HepG2 (cell line): Measurements from ENCODE around the gene ZNF17. TPM values are rescaled to one million over a fixed set of nuclear protein-coding genes. Genes with fewer than 3 reads are reported as not detected.

ENCODE experiments used
- ATF7-NPFF ChIP-seq: sonication (generic); formaldehyde crosslinking; IDR thresholded peaks from 2 replicates; pipeline ENCODE4 v1.8.1; 2023; ENCODE audit warnings: mild to moderate bottlenecking, low read depth, missing genetic modification reagents, moderate library complexity
- BORCS8-MEF2B ChIP-seq: sonication (generic); formaldehyde crosslinking; IDR thresholded peaks from 2 replicates; pipeline ENCODE4 v1.8.0; 2022; ENCODE audit warnings: mild to moderate bottlenecking, missing genetic modification reagents
- ETV5 ChIP-seq: IDR thresholded peaks from 2 replicates; pipeline ENCODE4 v1.6.1; 2018; ENCODE audit warnings: missing biosample characterization, missing genetic modification reagents, inconsistent platforms, borderline replicate concordance
- FLYWCH1 ChIP-seq: sonication (generic); formaldehyde crosslinking; IDR thresholded peaks from 2 replicates; pipeline ENCODE4 v1.8.1; 2023; ENCODE audit warnings: mild to moderate bottlenecking, missing genetic modification reagents
- FOXJ3 ChIP-seq: sonication (generic); formaldehyde crosslinking; IDR thresholded peaks from 2 replicates; pipeline ENCODE4 v1.4.0; 2020; ENCODE audit warnings: missing genetic modification reagents, mild to moderate bottlenecking, borderline replicate concordance
- HMGA1 ChIP-seq: sonication (generic); formaldehyde crosslinking; conservative IDR thresholded peaks from 2 replicates; pipeline ENCODE4 v1.4.0; 2020; ENCODE audit warnings: missing genetic modification reagents
- MLX ChIP-seq: IDR thresholded peaks from 2 replicates; pipeline ENCODE4 v1.6.1; 2016
- MTA3 ChIP-seq: sonication (generic); formaldehyde crosslinking; IDR thresholded peaks from 2 replicates; pipeline ENCODE4 v1.4.0; 2020; ENCODE audit warnings: missing genetic modification reagents
- POLR2AphosphoS2 ChIP-seq: IDR thresholded peaks from 2 replicates; pipeline ENCODE4 v1.6.1; 2011; ENCODE audit warnings: low read depth, low read length, improper control_type of control experiment
- RXRA ChIP-seq: sonication (generic); formaldehyde crosslinking; IDR thresholded peaks from 2 replicates; pipeline ENCODE4 v1.5.1; 2020; ENCODE audit warnings: missing genetic modification reagents
- SMARCE1 ChIP-seq: fragments of 450-650 bp; IDR thresholded peaks from 2 replicates; pipeline ENCODE4 v1.6.1; 2017; ENCODE audit warnings: borderline replicate concordance
- SOX5 ChIP-seq: IDR thresholded peaks from 2 replicates; pipeline ENCODE4 v1.6.1; 2016; ENCODE audit warnings: borderline replicate concordance
- TOE1 ChIP-seq: sonication (generic); formaldehyde crosslinking; IDR thresholded peaks from 2 replicates; pipeline ENCODE4 v1.4.0; 2020; ENCODE audit warnings: mild to moderate bottlenecking, missing genetic modification reagents
- ZBTB20 ChIP-seq: sonication (generic); formaldehyde crosslinking; IDR thresholded peaks from 2 replicates; pipeline ENCODE4 v1.8.1; 2023; ENCODE audit warnings: missing genetic modification reagents, low read depth, mild to moderate bottlenecking, borderline replicate concordance
- ZNF326 ChIP-seq: sonication (generic); formaldehyde crosslinking; IDR thresholded peaks from 2 replicates; pipeline ENCODE4 v1.4.0; 2020; ENCODE audit warnings: missing genetic modification reagents, borderline replicate concordance
- ZNF556 ChIP-seq: sonication (generic); formaldehyde crosslinking; IDR thresholded peaks from 2 replicates; pipeline ENCODE4 v1.4.0; 2020; ENCODE audit warnings: mild to moderate bottlenecking, missing genetic modification reagents, borderline replicate concordance
- polyA plus RNA-seq, 8 experiments: library from polyadenylated mRNA; depleted of rRNA in 3 of 8; stranded (reverse) in 7 of 8; unstranded in 1 of 8; fragments of >200 nt; fragmentation: Illumina TruSeq in 4 of 8; extraction: Trizol in 4 of 8; gene quantifications; 2 replicates each; pipeline versions ENCODE4 v1.2.1 to v1.2.3, GENCODE V29; 2011 to 2016; ENCODE audit warnings: low read depth in 4 of 8, missing spikeins in 1 of 8, mixed read lengths in 1 of 8; ENCODE audit not compliant: insufficient read depth in 1 of 8
- total RNA-seq, 5 experiments: library from RNA; depleted of rRNA; stranded (reverse); fragments of >200 nt; fragmentation: Illumina TruSeq; extraction: Trizol; gene quantifications; 2 replicates each; pipeline ENCODE4 v1.2.3, GENCODE V29; 2016; ENCODE audit warnings: low read depth in 1 of 5
- TF ChIP-seq, protein P1 (sequence below): sonication (generic); formaldehyde crosslinking; IDR thresholded peaks from 2 replicates; pipeline ENCODE4 v1.5.0; 2020; ENCODE audit warnings: mild to moderate bottlenecking, missing genetic modification reagents
- TF ChIP-seq, protein P2 (sequence below): sonication (generic); formaldehyde crosslinking; IDR thresholded peaks from 2 replicates; pipeline ENCODE4 v1.4.0; 2020; ENCODE audit warnings: low read depth, missing genetic modification reagents
- TF ChIP-seq, protein P3 (sequence below): sonication (generic); formaldehyde crosslinking; IDR thresholded peaks from 2 replicates; pipeline ENCODE4 v1.5.0; 2020; ENCODE audit warnings: mild to moderate bottlenecking, missing genetic modification reagents, borderline replicate concordance

ZNF17 gene
- total and polyA plus RNA-seq, 2 of the 13 experiments (the other 11 are each of a cell fraction or from before 2014, with no cell fraction given) = 3.7 to 10.1 TPM

GRCh38 chr19:57362997-57363687 is 47.8 kb upstream of the ZNF17 start, which contains the start of the genes TRAPPC2B and ZNF547 (continued):
- TF ChIP-seq, protein P1, sequence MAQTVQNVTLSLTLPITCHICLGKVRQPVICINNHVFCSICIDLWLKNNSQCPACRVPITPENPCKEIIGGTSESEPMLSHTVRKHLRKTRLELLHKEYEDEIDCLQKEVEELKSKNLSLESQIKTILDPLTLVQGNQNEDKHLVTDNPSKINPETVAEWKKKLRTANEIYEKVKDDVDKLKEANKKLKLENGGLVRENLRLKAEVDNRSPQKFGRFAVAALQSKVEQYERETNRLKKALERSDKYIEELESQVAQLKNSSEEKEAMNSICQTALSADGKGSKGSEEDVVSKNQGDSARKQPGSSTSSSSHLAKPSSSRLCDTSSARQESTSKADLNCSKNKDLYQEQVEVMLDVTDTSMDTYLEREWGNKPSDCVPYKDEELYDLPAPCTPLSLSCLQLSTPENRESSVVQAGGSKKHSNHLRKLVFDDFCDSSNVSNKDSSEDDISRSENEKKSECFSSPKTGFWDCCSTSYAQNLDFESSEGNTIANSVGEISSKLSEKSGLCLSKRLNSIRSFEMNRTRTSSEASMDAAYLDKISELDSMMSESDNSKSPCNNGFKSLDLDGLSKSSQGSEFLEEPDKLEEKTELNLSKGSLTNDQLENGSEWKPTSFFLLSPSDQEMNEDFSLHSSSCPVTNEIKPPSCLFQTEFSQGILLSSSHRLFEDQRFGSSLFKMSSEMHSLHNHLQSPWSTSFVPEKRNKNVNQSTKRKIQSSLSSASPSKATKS = no peak
- TF ChIP-seq HMGA1 (no peak), ETV5 (peak; percentile 75; the same call in 1 of the 2 replicates), ZBTB20 (CRISPR knock-in tag) (0 out of 2 replicates have a peak, but pooled peaks have one; percentile 22), ZNF556 (CRISPR knock-in tag) (no peak), FLYWCH1 (CRISPR knock-in tag) (no peak), BORCS8-MEF2B (CRISPR knock-in tag) (peak; percentile 4; the same call in 1 of the 2 replicates), SMARCE1 (no peak), RXRA (CRISPR knock-in tag) (0 out of 2 replicates have a peak, but pooled peaks have one; percentile 26), FOXJ3 (CRISPR knock-in tag) (no peak), TOE1 (CRISPR knock-in tag) (no peak), ZNF326 (no peak), MTA3 (CRISPR knock-in tag) (no peak), MLX (CRISPR knock-in tag) (0 out of 2 replicates have a peak, but pooled peaks have one; percentile 13), ATF7-NPFF (CRISPR knock-in tag) (no peak), POLR2AphosphoS2 (no peak), SOX5 (CRISPR knock-in tag) (peak; percentile 31; the same call in 1 of the 2 replicates)
- TF ChIP-seq, protein P2, sequence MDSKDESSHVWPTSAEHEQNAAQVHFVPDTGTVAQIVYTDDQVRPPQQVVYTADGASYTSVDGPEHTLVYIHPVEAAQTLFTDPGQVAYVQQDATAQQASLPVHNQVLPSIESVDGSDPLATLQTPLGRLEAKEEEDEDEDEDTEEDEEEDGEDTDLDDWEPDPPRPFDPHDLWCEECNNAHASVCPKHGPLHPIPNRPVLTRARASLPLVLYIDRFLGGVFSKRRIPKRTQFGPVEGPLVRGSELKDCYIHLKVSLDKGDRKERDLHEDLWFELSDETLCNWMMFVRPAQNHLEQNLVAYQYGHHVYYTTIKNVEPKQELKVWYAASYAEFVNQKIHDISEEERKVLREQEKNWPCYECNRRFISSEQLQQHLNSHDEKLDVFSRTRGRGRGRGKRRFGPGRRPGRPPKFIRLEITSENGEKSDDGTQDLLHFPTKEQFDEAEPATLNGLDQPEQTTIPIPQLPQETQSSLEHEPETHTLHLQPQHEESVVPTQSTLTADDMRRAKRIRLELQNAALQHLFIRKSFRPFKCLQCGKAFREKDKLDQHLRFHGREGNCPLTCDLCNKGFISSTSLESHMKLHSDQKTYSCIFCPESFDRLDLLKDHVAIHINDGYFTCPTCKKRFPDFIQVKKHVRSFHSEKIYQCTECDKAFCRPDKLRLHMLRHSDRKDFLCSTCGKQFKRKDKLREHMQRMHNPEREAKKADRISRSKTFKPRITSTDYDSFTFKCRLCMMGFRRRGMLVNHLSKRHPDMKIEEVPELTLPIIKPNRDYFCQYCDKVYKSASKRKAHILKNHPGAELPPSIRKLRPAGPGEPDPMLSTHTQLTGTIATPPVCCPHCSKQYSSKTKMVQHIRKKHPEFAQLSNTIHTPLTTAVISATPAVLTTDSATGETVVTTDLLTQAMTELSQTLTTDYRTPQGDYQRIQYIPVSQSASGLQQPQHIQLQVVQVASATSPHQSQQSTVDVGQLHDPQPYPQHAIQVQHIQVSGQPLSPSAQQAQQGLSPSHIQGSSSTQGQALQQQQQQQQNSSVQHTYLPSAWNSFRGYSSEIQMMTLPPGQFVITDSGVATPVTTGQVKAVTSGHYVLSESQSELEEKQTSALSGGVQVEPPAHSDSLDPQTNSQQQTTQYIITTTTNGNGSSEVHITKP (CRISPR knock-in tag) = no peak
- TF ChIP-seq, protein P3, sequence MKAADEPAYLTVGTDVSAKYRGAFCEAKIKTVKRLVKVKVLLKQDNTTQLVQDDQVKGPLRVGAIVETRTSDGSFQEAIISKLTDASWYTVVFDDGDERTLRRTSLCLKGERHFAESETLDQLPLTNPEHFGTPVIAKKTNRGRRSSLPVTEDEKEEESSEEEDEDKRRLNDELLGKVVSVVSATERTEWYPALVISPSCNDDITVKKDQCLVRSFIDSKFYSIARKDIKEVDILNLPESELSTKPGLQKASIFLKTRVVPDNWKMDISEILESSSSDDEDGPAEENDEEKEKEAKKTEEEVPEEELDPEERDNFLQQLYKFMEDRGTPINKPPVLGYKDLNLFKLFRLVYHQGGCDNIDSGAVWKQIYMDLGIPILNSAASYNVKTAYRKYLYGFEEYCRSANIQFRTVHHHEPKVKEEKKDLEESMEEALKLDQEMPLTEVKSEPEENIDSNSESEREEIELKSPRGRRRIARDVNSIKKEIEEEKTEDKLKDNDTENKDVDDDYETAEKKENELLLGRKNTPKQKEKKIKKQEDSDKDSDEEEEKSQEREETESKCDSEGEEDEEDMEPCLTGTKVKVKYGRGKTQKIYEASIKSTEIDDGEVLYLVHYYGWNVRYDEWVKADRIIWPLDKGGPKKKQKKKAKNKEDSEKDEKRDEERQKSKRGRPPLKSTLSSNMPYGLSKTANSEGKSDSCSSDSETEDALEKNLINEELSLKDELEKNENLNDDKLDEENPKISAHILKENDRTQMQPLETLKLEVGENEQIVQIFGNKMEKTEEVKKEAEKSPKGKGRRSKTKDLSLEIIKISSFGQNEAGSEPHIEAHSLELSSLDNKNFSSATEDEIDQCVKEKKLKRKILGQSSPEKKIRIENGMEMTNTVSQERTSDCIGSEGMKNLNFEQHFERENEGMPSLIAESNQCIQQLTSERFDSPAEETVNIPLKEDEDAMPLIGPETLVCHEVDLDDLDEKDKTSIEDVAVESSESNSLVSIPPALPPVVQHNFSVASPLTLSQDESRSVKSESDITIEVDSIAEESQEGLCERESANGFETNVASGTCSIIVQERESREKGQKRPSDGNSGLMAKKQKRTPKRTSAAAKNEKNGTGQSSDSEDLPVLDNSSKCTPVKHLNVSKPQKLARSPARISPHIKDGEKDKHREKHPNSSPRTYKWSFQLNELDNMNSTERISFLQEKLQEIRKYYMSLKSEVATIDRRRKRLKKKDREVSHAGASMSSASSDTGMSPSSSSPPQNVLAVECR = peak; percentile 90
